ENCODE data around the gene ADRA2B.

The ADRA2B gene

GRCh38 chr2:96136129-96136720 lies 19.9 kb upstream of the ADRA2B start:
- DNase-seq (ENCODE audit: low spot score), result no peak

- no peak for DNase-seq (ENCODE audit: low spot score)
These were observed 19.2 kb upstream of the ADRA2B start for GRCh38 chr2:96135621-96136020.

- DNase-seq (ENCODE audit: low spot score), result no peak
These were observed 18.8 kb upstream of the ADRA2B start for GRCh38 chr2:96135171-96135570.

DNA sequence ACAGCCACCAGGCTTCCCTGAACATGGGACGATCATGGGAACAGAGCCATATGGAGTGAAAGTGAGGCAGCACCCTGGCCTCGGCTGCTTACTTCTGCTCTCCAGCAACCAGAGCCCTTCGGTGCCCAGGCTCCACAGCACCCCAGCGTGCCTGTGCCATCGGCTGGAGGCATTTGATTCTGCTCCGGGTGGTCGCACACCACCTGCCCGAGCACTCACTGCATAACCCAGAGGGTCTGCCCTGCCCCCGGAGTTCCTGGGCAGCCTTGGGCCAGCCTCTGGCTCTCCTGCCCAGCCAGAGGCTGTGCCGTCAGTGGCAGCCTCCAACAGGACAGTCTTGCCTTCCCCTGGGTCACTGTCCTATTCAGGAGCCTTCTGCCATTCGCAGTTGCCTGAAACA lies 18.1 kb upstream of the ADRA2B start:
- DNase-seq (ENCODE audit: low spot score), result no peak

DNA sequence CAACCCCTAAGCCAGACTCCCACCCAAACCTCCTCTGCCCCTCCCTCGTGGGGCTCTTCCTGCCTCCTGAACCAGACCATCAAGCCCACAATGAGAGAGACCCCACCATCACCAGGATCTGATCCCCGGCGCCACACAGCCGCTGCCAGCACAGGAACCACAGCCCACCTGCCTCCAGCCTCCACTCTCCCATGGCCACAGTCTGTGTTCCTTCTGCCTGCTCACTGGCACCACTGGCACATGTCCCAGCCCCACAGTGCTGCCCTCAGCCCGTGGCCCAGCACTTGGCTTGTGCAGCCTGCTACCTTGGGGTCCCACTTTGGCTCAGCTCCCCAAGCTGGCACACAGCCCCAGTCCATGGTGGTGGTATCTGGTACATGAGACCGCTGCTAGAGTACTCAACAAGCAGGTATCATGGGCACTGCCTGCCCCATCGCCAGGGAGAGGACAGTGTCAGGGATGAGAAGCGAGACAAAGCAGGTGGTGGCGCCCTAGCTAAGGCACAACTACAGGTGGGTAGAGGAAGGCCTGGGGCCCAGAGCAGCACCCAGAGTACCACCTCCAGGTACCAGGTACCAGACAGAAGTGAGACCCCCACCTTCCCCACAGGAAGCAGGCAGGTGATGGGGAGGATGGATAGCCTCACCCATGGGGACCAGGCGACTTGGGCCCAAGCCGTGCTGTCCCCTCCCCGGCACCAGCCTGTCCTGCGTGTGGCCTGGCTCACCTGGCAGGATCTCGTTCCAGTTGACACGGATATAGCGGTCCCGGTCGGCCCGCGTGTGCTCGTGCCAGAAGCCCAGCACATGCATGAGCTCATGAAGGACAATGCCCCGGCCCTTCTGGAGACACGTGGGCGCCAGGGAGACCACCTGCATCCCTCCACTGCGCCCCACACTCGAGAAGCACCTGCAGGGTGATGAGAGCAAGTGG lies 15.7 kb upstream of the ADRA2B start:
- DNase-seq (ENCODE audit: low spot score), result no peak

GRCh38 chr2:96131152-96131812 lies 14.9 kb upstream of the ADRA2B start:
- no peak for DNase-seq (ENCODE audit: low spot score)

GRCh38 chr2:96130483-96130882 lies 14.1 kb upstream of the ADRA2B start:
- DNase-seq (ENCODE audit: low spot score), result no peak

DNA sequence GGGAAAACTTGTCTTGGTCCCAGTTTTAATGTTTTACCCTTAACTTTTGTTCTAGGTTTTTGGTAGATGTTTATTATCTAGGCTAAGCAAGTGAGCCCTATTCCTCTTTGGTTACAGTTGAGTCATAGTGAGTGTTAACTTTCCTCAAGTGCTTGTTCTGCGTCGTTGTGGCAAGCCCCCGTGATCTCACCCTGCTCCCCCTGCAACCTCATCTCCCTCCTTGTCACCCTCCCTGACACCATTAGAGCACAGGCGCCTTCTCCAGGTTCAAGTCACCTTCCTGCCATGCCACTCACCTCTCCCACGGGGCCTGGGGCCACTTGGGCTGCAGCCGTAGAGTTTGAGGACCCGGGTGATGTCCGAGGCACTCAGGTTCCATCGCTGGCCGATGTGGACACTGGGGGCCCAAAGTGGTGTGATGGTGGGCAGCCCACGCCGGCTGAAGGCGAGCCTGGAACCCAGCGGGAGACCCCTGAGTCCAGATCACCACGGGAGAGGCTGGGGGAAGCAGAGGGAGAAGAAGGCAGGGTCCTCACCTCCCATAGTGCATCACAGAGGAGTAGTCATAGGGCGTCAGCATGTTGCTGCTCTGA lies 13.3 kb upstream of the ADRA2B start:
- DNase-seq (ENCODE audit: low spot score), result no peak

DNA sequence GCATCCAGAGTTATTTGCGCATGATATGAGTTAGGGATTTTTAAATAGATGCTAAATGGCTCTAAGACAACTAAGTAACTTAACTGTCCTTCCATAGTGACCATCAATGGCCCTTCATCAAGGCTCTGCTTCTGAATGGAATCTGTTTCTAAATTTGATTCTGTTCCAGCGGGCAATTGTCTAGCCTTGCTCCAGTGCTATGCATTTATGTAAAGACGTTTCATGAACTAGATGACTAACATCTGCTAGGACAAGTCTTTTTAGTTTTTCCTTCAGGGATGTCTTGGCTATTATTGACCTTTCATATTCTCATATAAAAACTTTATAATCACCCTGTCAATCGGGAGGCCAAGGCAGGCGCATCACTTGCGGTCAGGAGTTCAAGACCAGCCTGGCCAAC lies 12.1 kb upstream of the ADRA2B start:
- no peak for DNase-seq (ENCODE audit: low spot score)

- no peak for DNase-seq (ENCODE audit: low spot score)
These were observed 8.3 kb upstream of the ADRA2B start for GRCh38 chr2:96124406-96125265.

- no peak for DNase-seq (ENCODE audit: low spot score)
These were observed 7.6 kb upstream of the ADRA2B start for GRCh38 chr2:96123936-96124335.

GRCh38 chr2:96123290-96123689 lies 6.9 kb upstream of the ADRA2B start:
- no peak for DNase-seq (ENCODE audit: low spot score)

DNA sequence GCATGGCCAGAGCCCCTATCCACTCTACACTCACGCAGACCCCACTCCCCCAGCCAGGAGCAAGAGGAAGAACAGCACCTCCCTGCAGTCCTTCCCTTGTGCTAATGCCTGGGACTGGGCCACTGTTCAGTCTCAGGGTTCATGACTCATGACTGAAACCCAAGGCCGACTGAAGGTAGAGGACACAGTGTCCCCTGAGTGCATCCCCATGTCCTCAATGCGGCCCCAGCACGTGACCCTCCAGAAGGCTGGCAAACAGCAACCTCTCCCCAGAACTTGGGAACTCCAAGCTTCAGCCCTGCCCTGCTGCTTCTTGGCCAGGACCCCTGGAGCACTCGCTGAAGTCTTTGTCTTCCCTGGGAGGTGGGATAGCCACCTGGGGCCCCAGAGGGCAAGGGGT lies 6.0 kb upstream of the ADRA2B start:
- no peak for DNase-seq (ENCODE audit: low spot score)

DNA sequence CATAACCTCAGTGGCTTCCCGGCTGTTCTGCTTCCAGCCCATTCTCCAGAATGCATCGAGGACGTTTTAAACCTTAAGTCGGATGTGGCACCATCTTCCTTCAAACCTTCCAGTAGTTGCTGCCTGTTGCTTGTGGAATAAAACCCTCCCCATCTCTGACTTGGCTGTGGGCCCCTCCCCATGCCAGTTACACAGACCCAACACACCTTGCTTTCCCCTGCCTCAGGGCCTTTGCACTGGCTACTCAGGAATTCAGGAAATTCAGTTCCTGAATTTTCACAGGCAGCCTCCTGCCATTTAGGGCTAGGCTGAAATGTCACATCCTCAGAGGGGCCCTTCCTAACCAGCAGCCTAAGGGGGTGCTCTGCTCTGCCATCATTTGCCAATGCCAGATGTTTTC lies 5.0 kb upstream of the ADRA2B start:
- DNase-seq (ENCODE audit: low spot score), result no peak

DNA sequence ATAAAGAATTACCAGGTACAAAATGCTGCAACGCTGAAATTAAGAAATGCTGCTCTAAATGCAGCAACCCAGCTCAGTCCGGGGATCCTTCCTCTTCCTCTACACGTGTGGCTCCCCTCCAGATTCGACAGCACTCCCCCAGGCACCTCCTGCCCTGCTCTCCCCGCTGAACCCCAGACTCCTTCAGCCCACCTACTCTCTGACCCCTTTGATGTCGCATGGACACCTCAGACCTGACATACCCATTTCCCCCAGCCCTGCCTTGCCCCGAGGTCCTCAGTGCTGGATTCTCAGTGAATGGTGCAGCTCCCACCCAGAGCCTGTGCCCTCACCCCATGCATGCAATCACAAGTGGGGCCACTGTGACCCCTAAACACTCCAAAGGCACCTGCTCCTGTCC lies 4.6 kb upstream of the ADRA2B start:
- no peak for DNase-seq (ENCODE audit: low spot score)

DNA sequence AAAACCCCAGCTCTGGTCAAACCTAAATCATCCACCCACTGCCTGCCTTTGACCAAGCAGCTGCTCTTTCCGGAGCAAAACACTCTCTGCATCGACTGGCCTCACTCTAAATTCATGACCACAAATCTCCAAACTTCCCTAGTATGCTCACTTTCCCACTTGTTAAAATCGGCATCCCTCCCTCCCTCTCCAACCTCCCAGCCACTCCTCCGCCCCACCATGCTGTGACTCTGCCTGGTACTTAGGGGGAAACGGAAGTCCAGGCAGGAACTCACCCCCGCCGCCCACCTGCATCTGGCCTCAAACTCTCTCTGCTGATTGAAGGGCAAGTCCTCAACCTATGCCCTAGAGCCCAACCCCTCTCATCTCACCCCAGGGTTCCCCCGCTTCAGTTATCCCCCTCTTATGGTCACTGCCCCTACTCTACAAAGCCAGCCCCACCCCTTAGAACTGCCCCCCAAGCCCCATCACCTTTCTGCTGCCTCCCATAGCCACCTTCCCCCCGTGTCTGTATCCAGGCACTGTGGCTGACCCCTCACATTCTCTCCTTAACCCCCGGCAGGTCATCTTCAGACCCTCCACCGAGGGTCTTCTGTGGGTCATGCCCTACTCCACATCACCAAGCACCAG lies 3.8 kb upstream of the ADRA2B start:
- no peak for DNase-seq (ENCODE audit: low spot score)

DNA sequence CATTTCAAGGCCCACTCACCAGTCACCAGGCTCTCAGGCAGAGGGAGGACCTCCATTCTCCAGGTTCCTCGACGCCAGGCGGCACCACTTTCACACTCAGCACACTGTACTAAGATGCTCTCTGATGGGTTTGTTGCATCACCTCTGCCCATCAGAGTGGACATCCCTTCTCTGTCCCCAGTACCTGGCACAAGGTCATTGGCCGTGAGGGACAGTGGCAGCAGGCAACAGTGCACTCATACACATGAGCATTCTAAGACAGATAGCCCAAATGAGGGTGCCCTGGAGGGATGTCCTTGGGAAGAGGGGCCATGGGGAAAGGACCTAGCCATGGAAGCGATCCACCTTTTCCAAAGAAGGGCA lies 3.0 kb upstream of the ADRA2B start:
- DNase-seq (ENCODE audit: low spot score), result no peak

GRCh38 chr2:96118698-96119388 lies 2.5 kb upstream of the ADRA2B start:
- DNase-seq (ENCODE audit: low spot score), result no peak

DNA sequence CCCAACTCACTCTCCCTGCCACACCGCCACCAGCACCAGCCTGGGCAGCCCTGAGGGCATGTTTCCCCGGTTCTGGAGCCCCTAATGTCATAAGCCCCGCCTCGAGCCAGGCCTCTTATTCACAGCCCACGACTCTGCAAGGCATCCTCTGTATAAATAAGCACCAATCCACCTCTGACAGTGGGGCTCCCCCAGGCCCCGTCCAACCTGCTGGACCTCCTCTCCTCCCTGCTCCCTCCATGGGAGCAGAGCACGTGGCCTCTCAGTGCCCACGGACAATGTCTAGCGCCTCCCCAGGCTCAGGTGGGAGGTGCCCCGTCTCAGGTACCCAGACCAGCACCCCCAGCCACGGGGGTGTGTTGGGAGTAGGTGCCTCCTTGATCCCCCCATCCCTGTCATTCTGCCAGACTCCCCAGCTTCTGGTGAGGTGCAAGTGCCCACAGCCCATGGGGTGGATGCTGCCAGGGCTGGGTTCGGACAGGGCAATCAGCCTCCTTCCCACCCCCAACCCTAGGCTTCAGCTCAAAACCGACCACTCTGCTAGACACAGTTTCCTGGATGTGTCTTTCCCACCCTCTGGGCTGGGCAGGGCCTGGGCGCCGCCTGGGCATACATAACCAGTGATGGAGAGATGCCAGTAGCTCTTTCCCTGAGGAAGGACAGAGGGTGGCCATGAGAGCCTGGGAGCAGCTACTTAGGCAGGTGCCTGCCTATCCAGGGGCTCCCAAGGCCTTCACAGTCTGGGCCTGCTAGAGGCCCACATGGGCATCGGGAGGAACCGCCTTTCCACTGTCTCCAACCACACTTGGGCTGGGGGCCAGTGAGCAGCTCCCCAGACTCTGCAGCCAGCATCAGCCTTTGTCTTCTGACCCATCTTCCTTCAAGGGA lies 1.6 kb upstream of the ADRA2B start:
- DNase-seq (ENCODE audit: low spot score), result no peak
